ENCODE data around the gene RPP40. TPM values are rescaled to one million over a fixed set of nuclear protein-coding genes. Genes with fewer than 3 reads are reported as not detected.

The RPP40 gene
- total RNA-seq, 2 experiments from 2014 or later, result 7.7 to 11.2 TPM

GRCh38 chr6:4983322-4983721 lies 20.5 kb downstream of the RPP40 start:
- POLR2A ChIA-PET, result no interaction called here
- ATAC-seq, result no peak
- CTCF ChIA-PET, result no interaction called here
- Mint-ChIP-seq H3K4me3 (no peak overlapping the region), H3K9me3 (ENCODE audit: low read depth) (peaks cover 10% of the 10 kb centered on the region), H3K27me3 (no peaks in the 10 kb centered on the region), H3K4me1 (no peaks in the 10 kb centered on the region), H3K27ac (no peak overlapping the region), H3K36me3 (ENCODE audit: low read depth) (no peaks in the 10 kb centered on the region)
- DNase-seq, result no peak
- intact Hi-C loops (cut with DNase I, micrococcal nuclease), result no loop called here

- Mint-ChIP-seq H3K9me3 (ENCODE audit: low read depth) (peaks cover 13% of the 10 kb centered on the region), H3K36me3 (ENCODE audit: low read depth) (no peaks in the 10 kb centered on the region), H3K4me3 (no peak overlapping the region), H3K27ac (no peak overlapping the region), H3K4me1 (no peaks in the 10 kb centered on the region), H3K27me3 (peaks cover 3% of the 10 kb centered on the region)
- ATAC-seq (no peak), DNase-seq (no peak)
- POLR2A ChIA-PET, result no interaction called here
- intact Hi-C loops (cut with DNase I, micrococcal nuclease), result no loop called here
- CTCF ChIA-PET, result interaction anchor here (0.6 kb wide), 1 partner anchor 77 kb away, joined by 3 read pairs; no protein-coding TSS in a partner anchor
Measured at GRCh38 chr6:4981761-4982160, 22.1 kb downstream of the RPP40 start.

- peaks cover 16% of the 10 kb centered on the region for H3K9me3 Mint-ChIP-seq (ENCODE audit: low read depth)
- no peak overlapping the region for H3K27ac Mint-ChIP-seq
- peaks cover 10% of the 10 kb centered on the region for H3K27me3 Mint-ChIP-seq
- no peak for ATAC-seq
- intact Hi-C loops (cut with DNase I, micrococcal nuclease), result no loop called here
- H3K4me3 Mint-ChIP-seq, result no peak overlapping the region
- no peaks in the 10 kb centered on the region for H3K36me3 Mint-ChIP-seq (ENCODE audit: low read depth)
- ChIA-PET POLR2A (no interaction called here), CTCF (no interaction called here)
- DNase-seq, result no peak
- no peaks in the 10 kb centered on the region for H3K4me1 Mint-ChIP-seq
Measured at GRCh38 chr6:4979426-4979825, 24.4 kb downstream of the RPP40 start.

GRCh38 chr6:4977468-4977867 lies 26.4 kb downstream of the RPP40 start:
- intact Hi-C loops (cut with DNase I, micrococcal nuclease), result no loop called here
- CTCF ChIA-PET, result no interaction called here
- Mint-ChIP-seq H3K36me3 (ENCODE audit: low read depth) (no peaks in the 10 kb centered on the region), H3K9me3 (ENCODE audit: low read depth) (peaks cover 16% of the 10 kb centered on the region), H3K27ac (no peak overlapping the region), H3K4me3 (no peak overlapping the region), H3K4me1 (no peaks in the 10 kb centered on the region), H3K27me3 (peaks cover 10% of the 10 kb centered on the region)
- no peak for ATAC-seq
- POLR2A ChIA-PET, result no interaction called here
- no peak for DNase-seq

GRCh38 chr6:4975506-4975905 lies 28.3 kb downstream of the RPP40 start:
- H3K27me3 Mint-ChIP-seq, result peaks cover 13% of the 10 kb centered on the region
- H3K27ac Mint-ChIP-seq, result no peak overlapping the region
- H3K4me3 Mint-ChIP-seq, result no peak overlapping the region
- intact Hi-C loops (cut with DNase I, micrococcal nuclease), result no loop called here
- H3K4me1 Mint-ChIP-seq, result no peaks in the 10 kb centered on the region
- H3K36me3 Mint-ChIP-seq (ENCODE audit: low read depth), result no peaks in the 10 kb centered on the region
- peaks cover 16% of the 10 kb centered on the region for H3K9me3 Mint-ChIP-seq (ENCODE audit: low read depth)
- ChIA-PET CTCF (interaction anchor here (0.9 kb wide), 1 partner anchor 9 kb away, joined by 3 read pairs; no protein-coding TSS in a partner anchor), POLR2A (no interaction called here)
- ATAC-seq (no peak), DNase-seq (no peak)

- ATAC-seq (no peak), DNase-seq (no peak)
- Mint-ChIP-seq H3K36me3 (ENCODE audit: low read depth) (no peaks in the 10 kb centered on the region), H3K4me1 (no peaks in the 10 kb centered on the region), H3K9me3 (ENCODE audit: low read depth) (peaks cover 16% of the 10 kb centered on the region), H3K27ac (no peak overlapping the region), H3K27me3 (peaks cover 13% of the 10 kb centered on the region), H3K4me3 (no peak overlapping the region)
- POLR2A ChIA-PET, result no interaction called here
- intact Hi-C loops (cut with DNase I, micrococcal nuclease), result no loop called here
- CTCF ChIA-PET, result interaction anchor here (0.9 kb wide), 1 partner anchor 8 kb away, joined by 3 read pairs; no protein-coding TSS in a partner anchor
Measured at GRCh38 chr6:4974962-4975361, 28.9 kb downstream of the RPP40 start.

- no peaks in the 10 kb centered on the region for H3K4me1 Mint-ChIP-seq
- ATAC-seq (no peak), DNase-seq (no peak)
- CTCF ChIA-PET, result interaction anchor here (0.9 kb wide), 1 partner anchor 7 kb away, joined by 3 read pairs; no protein-coding TSS in a partner anchor
- no peak overlapping the region for H3K27ac Mint-ChIP-seq
- intact Hi-C loops (cut with DNase I, micrococcal nuclease), result no loop called here
- H3K4me3 Mint-ChIP-seq, result no peak overlapping the region
- H3K36me3 Mint-ChIP-seq (ENCODE audit: low read depth), result no peaks in the 10 kb centered on the region
- peaks cover 13% of the 10 kb centered on the region for H3K27me3 Mint-ChIP-seq
- peaks cover 11% of the 10 kb centered on the region for H3K9me3 Mint-ChIP-seq (ENCODE audit: low read depth)
- POLR2A ChIA-PET, result interaction anchor here (0.7 kb wide), 1 partner anchor 94 kb away, joined by 3 read pairs; no protein-coding TSS in a partner anchor
Measured at GRCh38 chr6:4973982-4974745, 29.7 kb downstream of the RPP40 start.

- Mint-ChIP-seq H3K27me3 (peaks cover 13% of the 10 kb centered on the region), H3K4me3 (no peak overlapping the region), H3K27ac (no peak overlapping the region), H3K4me1 (no peaks in the 10 kb centered on the region), H3K36me3 (ENCODE audit: low read depth) (no peaks in the 10 kb centered on the region), H3K9me3 (ENCODE audit: low read depth) (peaks cover 6% of the 10 kb centered on the region)
- DNase-seq, result no peak
- intact Hi-C loops (cut with DNase I, micrococcal nuclease), result no loop called here
- POLR2A ChIA-PET, result no interaction called here
- CTCF ChIA-PET, result no interaction called here
- ATAC-seq, result no peak
Measured at GRCh38 chr6:4973415-4973814, 30.4 kb downstream of the RPP40 start.

GRCh38 chr6:4972438-4972837 lies 31.4 kb downstream of the RPP40 start:
- Mint-ChIP-seq H3K4me3 (no peak overlapping the region), H3K4me1 (no peaks in the 10 kb centered on the region), H3K27me3 (peaks cover 13% of the 10 kb centered on the region), H3K27ac (no peak overlapping the region), H3K9me3 (ENCODE audit: low read depth) (peaks cover 6% of the 10 kb centered on the region), H3K36me3 (ENCODE audit: low read depth) (no peaks in the 10 kb centered on the region)
- DNase-seq (no peak), ATAC-seq (no peak)
- ChIA-PET CTCF (no interaction called here), POLR2A (no interaction called here)
- intact Hi-C loops (cut with DNase I, micrococcal nuclease), result no loop called here

- ATAC-seq, result no peak
- Mint-ChIP-seq H3K27ac (no peak overlapping the region), H3K4me3 (no peak overlapping the region)
Measured at GRCh38 chr6:4971851-4972250, 32.0 kb downstream of the RPP40 start.

GRCh38 chr6:4970739-4971395 lies 33.0 kb downstream of the RPP40 start:
- no peaks in the 10 kb centered on the region for H3K36me3 Mint-ChIP-seq (ENCODE audit: low read depth)
- DNase-seq (no peak), ATAC-seq (no peak)
- ChIA-PET POLR2A (no interaction called here), CTCF (no interaction called here)
- peaks cover 5% of the 10 kb centered on the region for H3K27me3 Mint-ChIP-seq
- H3K27ac Mint-ChIP-seq, result peak overlapping the region; percentile 33
- H3K9me3 Mint-ChIP-seq (ENCODE audit: low read depth), result no peaks in the 10 kb centered on the region
- H3K4me1 Mint-ChIP-seq, result no peaks in the 10 kb centered on the region
- intact Hi-C loops (cut with DNase I, micrococcal nuclease), result no loop called here
- no peak overlapping the region for H3K4me3 Mint-ChIP-seq

More at GRCh38 chr6:4971851-4972250, 32.0 kb downstream of the RPP40 start:
- H3K27me3 Mint-ChIP-seq, result peaks cover 10% of the 10 kb centered on the region
- H3K4me1 Mint-ChIP-seq, result no peaks in the 10 kb centered on the region
- POLR2A ChIA-PET, result no interaction called here
- CTCF ChIA-PET, result no interaction called here
- intact Hi-C loops (cut with DNase I, micrococcal nuclease), result no loop called here
- DNase-seq, result no peak
- H3K36me3 Mint-ChIP-seq (ENCODE audit: low read depth), result no peaks in the 10 kb centered on the region
- peaks cover 3% of the 10 kb centered on the region for H3K9me3 Mint-ChIP-seq (ENCODE audit: low read depth)

- POLR2A ChIA-PET, result no interaction called here
Measured at GRCh38 chr6:4969609-4970285, 34.1 kb downstream of the RPP40 start.

More at GRCh38 chr6:4969609-4970285, 34.1 kb downstream of the RPP40 start:
- DNase-seq (no peak), ATAC-seq (no peak)
- Mint-ChIP-seq H3K36me3 (ENCODE audit: low read depth) (no peaks in the 10 kb centered on the region), H3K27ac (no peak overlapping the region), H3K9me3 (ENCODE audit: low read depth) (no peaks in the 10 kb centered on the region), H3K27me3 (peaks cover 4% of the 10 kb centered on the region), H3K4me3 (no peak overlapping the region), H3K4me1 (no peaks in the 10 kb centered on the region)
- CTCF ChIA-PET, result no interaction called here
- intact Hi-C loops (cut with DNase I, micrococcal nuclease), result no loop called here

Data from activated CD4-positive, alpha-beta T cell treated with anti-CD3 and anti-CD28 coated beads for 36 hours (primary cell).